ENCODE data around the gene SCRG1. TPM values are rescaled to one million over a fixed set of nuclear protein-coding genes. Genes with fewer than 3 reads are reported as not detected.

Gene SCRG1
- total RNA-seq, 4 donors from 2014 or later: 1.1 to 2.7 (median 1.8) TPM

DNA sequence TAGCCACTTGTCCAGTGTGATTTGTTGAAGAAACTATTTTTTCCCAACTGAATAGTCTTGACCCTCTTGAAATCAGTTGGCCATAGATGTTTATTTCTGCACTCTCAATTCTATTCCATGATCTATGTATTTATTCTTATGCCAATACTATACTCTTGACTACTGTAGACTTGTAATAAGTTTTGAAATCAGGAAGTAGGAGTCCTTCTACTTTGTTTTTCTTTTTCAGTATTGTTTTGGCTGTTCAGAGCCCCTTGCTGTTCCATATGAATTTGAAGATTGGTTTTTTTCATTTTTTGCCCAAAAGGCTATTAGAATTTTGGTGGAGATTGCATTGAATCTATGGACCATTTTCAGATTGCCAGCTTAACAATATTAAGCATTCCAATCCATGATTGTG, 17.9 kb downstream of the SCRG1 start:
- H3K27ac ChIP-seq: no peak overlapping the region
- no peaks in the 10 kb centered on the region for H3K9me3 ChIP-seq
- H3K36me3 ChIP-seq: peaks cover 0 to 4% of the 10 kb centered on the region in 2 donors
- no peaks in the 10 kb centered on the region for H3K27me3 ChIP-seq
- no peak overlapping the region for H3K4me3 ChIP-seq
- no peak for TF ChIP-seq POLR2AphosphoS5 (IDR thresholded peaks at IDR 0.05)
- no peak for TF ChIP-seq POLR2A (IDR thresholded peaks at IDR 0.05)
- TF ChIP-seq EP300 (IDR thresholded peaks at IDR 0.05): no peak
- TF ChIP-seq, protein P1, sequence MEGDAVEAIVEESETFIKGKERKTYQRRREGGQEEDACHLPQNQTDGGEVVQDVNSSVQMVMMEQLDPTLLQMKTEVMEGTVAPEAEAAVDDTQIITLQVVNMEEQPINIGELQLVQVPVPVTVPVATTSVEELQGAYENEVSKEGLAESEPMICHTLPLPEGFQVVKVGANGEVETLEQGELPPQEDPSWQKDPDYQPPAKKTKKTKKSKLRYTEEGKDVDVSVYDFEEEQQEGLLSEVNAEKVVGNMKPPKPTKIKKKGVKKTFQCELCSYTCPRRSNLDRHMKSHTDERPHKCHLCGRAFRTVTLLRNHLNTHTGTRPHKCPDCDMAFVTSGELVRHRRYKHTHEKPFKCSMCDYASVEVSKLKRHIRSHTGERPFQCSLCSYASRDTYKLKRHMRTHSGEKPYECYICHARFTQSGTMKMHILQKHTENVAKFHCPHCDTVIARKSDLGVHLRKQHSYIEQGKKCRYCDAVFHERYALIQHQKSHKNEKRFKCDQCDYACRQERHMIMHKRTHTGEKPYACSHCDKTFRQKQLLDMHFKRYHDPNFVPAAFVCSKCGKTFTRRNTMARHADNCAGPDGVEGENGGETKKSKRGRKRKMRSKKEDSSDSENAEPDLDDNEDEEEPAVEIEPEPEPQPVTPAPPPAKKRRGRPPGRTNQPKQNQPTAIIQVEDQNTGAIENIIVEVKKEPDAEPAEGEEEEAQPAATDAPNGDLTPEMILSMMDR (IDR thresholded peaks at IDR 0.05): no peak
- ATAC-seq: no peak
- H3K4me1 ChIP-seq: peaks cover 0 to 31% (median 0%) of the 10 kb centered on the region in 3 donors

DNA sequence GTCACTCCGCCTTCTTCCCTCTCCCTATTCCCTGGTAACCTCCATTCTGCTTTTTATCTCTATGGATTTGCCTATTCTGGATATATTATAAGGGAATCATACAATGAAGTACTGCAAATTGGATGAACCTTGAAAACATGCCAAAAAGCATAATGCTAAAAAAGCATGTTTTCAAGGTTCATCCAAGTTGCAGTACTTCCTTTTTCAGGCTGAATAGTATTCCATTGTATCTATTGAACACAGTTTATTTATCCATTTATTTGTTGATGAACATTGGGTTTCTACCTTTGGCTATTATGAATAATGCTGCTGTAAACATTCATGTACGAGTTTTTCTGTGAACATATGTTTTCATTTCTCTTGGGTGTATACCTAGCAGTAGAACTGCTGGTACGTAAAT, 19.0 kb downstream of the SCRG1 start:
- 98 to 100% methylated on average over 3 of the region's 3 CpGs for WGBS, 2 donors (ENCODE audit: low coverage in 1 of 2)
- Histone ChIP-seq H3K9me3 (no peaks in the 10 kb centered on the region), H3K27me3 (no peaks in the 10 kb centered on the region), H3K27ac (no peak overlapping the region), H3K4me1 (peaks cover 0 to 42% (median 5%) of the 10 kb centered on the region in 3 donors), H3K4me3 (no peak overlapping the region), H3K36me3 (peaks cover 0 to 4% of the 10 kb centered on the region in 2 donors)
- ATAC-seq: no peak
- TF ChIP-seq POLR2AphosphoS5 (IDR thresholded peaks at IDR 0.05) (no peak), EP300 (IDR thresholded peaks at IDR 0.05) (no peak), POLR2A (IDR thresholded peaks at IDR 0.05) (no peak)
- TF ChIP-seq, protein P1 (IDR thresholded peaks at IDR 0.05): no peak

DNA sequence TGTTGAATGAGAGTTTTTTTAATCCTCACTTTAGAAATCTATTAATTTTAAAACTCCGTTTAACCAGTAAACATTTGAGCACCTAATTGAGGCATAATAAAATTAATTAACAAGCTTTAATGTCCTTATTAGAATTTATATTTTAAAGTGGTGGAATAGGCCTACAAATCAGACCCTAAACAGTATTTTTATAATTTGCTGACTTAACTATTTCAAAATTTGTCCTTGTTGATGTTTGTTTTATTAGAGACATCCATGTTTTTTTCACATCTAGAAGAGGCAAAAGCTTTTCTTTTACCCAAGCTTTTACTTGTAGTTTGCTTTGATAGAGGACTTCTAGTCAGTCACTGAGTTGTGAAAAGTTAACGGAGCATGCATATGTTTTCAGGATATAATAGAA, 24.3 kb downstream of the SCRG1 start:
- peaks cover 5 to 60% (median 5%) of the 10 kb centered on the region in 3 donors for H3K4me1 ChIP-seq
- 75 to 94% methylated on average over 2 of the region's 2 CpGs for WGBS, 2 donors (ENCODE audit: low coverage in 1 of 2)
- TF ChIP-seq, protein P1 (IDR thresholded peaks at IDR 0.05): no peak
- TF ChIP-seq EP300 (IDR thresholded peaks at IDR 0.05) (no peak), POLR2AphosphoS5 (IDR thresholded peaks at IDR 0.05) (no peak), POLR2A (IDR thresholded peaks at IDR 0.05) (no peak)
- no peak overlapping the region for H3K4me3 ChIP-seq
- H3K27ac ChIP-seq: peak overlapping the region in 3 of 4 donors; percentile 20 to 98 (median 95)
- H3K9me3 ChIP-seq: no peaks in the 10 kb centered on the region
- ATAC-seq: no peak
- no peaks in the 10 kb centered on the region for H3K27me3 ChIP-seq
- peaks cover 0 to 4% of the 10 kb centered on the region in 2 donors for H3K36me3 ChIP-seq

DNA sequence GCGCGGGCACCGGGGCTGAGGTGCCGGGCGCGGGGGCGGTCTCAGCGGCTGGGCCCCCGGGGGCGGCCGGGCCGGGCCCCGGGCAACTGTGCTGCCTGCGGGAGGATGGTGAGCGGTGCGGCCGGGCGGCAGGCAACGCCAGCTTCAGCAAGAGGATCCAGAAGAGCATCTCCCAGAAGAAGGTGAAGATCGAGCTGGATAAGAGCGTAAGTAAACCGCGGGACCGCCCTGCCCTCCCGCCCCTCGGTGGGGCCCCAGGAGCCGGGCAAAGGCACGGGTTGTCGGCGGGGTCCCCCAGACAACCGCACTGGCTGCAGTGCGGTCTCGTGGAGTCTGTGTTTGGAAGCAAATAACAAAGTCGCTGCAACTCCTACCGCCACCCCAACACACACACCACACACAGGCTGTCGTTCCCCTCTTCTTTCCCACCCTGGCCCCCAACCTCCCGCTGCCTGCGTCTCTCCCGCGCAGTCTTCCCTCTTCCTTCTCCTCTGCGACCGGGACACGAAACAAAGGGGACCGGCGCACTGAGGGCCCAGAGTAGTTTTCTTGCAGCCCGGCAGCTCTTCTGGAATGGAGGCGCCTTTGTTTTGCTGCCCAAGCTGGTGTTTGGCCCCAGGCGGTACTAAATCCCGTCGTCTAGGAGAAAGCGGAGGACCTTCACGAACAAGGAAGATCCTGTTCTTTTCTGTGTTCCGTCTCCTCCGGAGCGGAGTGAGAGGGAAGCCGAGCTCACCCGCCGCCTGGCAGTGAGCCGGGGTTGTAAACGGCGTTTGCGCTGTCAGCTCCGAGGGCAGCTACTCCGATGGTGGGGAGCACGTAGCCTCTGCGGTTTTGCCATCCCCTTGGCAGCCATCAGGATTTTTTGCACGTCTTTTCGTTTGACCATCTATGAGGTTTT, 27.4 kb downstream of the SCRG1 start:
- Histone ChIP-seq H3K4me1 (peaks cover 5 to 67% (median 13%) of the 10 kb centered on the region in 3 donors), H3K27me3 (no peaks in the 10 kb centered on the region), H3K4me3 (peak overlapping the region; percentile 64 to 81), H3K36me3 (no peaks in the 10 kb centered on the region), H3K9me3 (no peaks in the 10 kb centered on the region), H3K27ac (peak overlapping the region; percentile 87 to 98 (median 92))
- ATAC-seq: peak; percentile 7
- WGBS, 2 donors (ENCODE audit: low coverage in 1 of 2): 0% methylated on average over 23 of the region's 68 CpGs; no CpG with 5 or more reads in 1 of the 2 donors
- TF ChIP-seq, protein P1 (IDR thresholded peaks at IDR 0.05): no peak
- peak; percentile 71 for TF ChIP-seq POLR2AphosphoS5 (IDR thresholded peaks at IDR 0.05)
- TF ChIP-seq EP300 (IDR thresholded peaks at IDR 0.05): no peak
- TF ChIP-seq POLR2A (IDR thresholded peaks at IDR 0.05): peak; percentile 45 to 54
